ENCODE data around the gene FCGR2B. TPM values are rescaled to one million over a fixed set of nuclear protein-coding genes. Genes with fewer than 3 reads are reported as not detected.

FCGR2B gene
- total and polyA plus RNA-seq, 2 of the 13 experiments (the other 11 are each of a cell fraction or from before 2014, with no cell fraction given): not detected

GRCh38 chr1:161702250-161702649 lies 39.3 kb downstream of the FCGR2B start (continued):
- TF ChIP-seq ZIK1 (CRISPR knock-in tag; IDR thresholded peaks at IDR 0.05; ENCODE audit: borderline replicate concordance, low read depth): no peak
- TF ChIP-seq RNF2 (conservative IDR thresholded peaks at IDR 0.05; ENCODE audit: low read depth): no peak
- TF ChIP-seq TRIM22 (IDR thresholded peaks at IDR 0.05): no peak
- TF ChIP-seq SETDB1 (CRISPR knock-in tag; IDR thresholded peaks at IDR 0.05; ENCODE audit: borderline replicate concordance): no peak
- no peak for TF ChIP-seq HOXA9 (CRISPR knock-in tag; IDR thresholded peaks at IDR 0.05; ENCODE audit: borderline replicate concordance)
- no peak for TF ChIP-seq SP4 (CRISPR knock-in tag; IDR thresholded peaks at IDR 0.05)
- no peak for TF ChIP-seq ZNF282 (IDR thresholded peaks at IDR 0.05; ENCODE audit: partially characterized antibody)
- peak; percentile 80 for TF ChIP-seq ZGPAT (CRISPR knock-in tag; IDR thresholded peaks at IDR 0.05)
- TF ChIP-seq SRSF1 (optimal IDR thresholded peaks at IDR 0.05; ENCODE audit: low read depth, low read length): no peak
- TF ChIP-seq MEIS2 (CRISPR knock-in tag; IDR thresholded peaks at IDR 0.05): no peak
- no peak for TF ChIP-seq ATM (IDR thresholded peaks at IDR 0.05; ENCODE audit: borderline replicate concordance)
- no peak for TF ChIP-seq HOXD1 (CRISPR knock-in tag; IDR thresholded peaks at IDR 0.05)
- TF ChIP-seq SCMH1 (CRISPR knock-in tag; IDR thresholded peaks at IDR 0.05; ENCODE audit: borderline replicate concordance): no peak
- TF ChIP-seq ATF4 (CRISPR knock-in tag; IDR thresholded peaks at IDR 0.05): no peak
- TF ChIP-seq AGO2 (optimal IDR thresholded peaks at IDR 0.05; ENCODE audit: low read depth, low read length): no peak
- no peak for TF ChIP-seq ZNF207 (IDR thresholded peaks at IDR 0.05; ENCODE audit: borderline replicate concordance)
- no peak; the same call in 1 of the 2 replicates for TF ChIP-seq YEATS2 (CRISPR knock-in tag; IDR thresholded peaks at IDR 0.05; ENCODE audit: borderline replicate concordance)
- TF ChIP-seq ZNF556 (CRISPR knock-in tag; IDR thresholded peaks at IDR 0.05; ENCODE audit: borderline replicate concordance): no peak
- no peak for TF ChIP-seq ZNF256 (CRISPR knock-in tag; conservative IDR thresholded peaks at IDR 0.05)
- TF ChIP-seq RFX3 (CRISPR knock-in tag; IDR thresholded peaks at IDR 0.05): no peak
- peak; percentile 77 for TF ChIP-seq DPF2 (CRISPR knock-in tag; IDR thresholded peaks at IDR 0.05; ENCODE audit: borderline replicate concordance, low read depth)
- TF ChIP-seq ZNF780A (CRISPR knock-in tag; IDR thresholded peaks at IDR 0.05): no peak
- TF ChIP-seq MXD3 (CRISPR knock-in tag; IDR thresholded peaks at IDR 0.05): no peak
- no peak for TF ChIP-seq KDM5B (CRISPR knock-in tag; IDR thresholded peaks at IDR 0.05; ENCODE audit: borderline replicate concordance)
- TF ChIP-seq ZNF598 (CRISPR knock-in tag; IDR thresholded peaks at IDR 0.05; ENCODE audit: borderline replicate concordance): no peak
- TF ChIP-seq HINFP (CRISPR knock-in tag; IDR thresholded peaks at IDR 0.05; ENCODE audit: low read depth): no peak
- TF ChIP-seq CBX5 (CRISPR knock-in tag; IDR thresholded peaks at IDR 0.05; ENCODE audit: borderline replicate concordance): peak; percentile 50; the same call in 1 of the 2 replicates
